SK-N-SH (cell line): Measurements from ENCODE around the gene CCDC60. TPM values are rescaled to one million over a fixed set of nuclear protein-coding genes. Genes with fewer than 3 reads are reported as not detected.

Source experiments
- CTCF ChIA-PET: fragments of 300-600, 350-600 bp; formaldehyde crosslinking; extraction: SDS; loops from one replicate; lab custom pipeline; 2021; lab: Yijun Ruan, JAX
- POLR2A ChIA-PET: fragments of 350-600 bp; sonication (Branson Sonifier 250); formaldehyde crosslinking; extraction: SDS; loops from one replicate; lab custom pipeline; 2020; ENCODE audit warnings: antibody characterized with exemption, inconsistent platforms; lab: Yijun Ruan, JAX
- DNase-seq: peaks from one replicate; pipeline ENCODE4 v3.0.0; 2012
- H2AFZ ChIP-seq: fragments of 200-600 bp; sonication (generic); 2 replicates; pipeline ENCODE4 v1.8.1; 2016; ENCODE audit warnings: antibody characterized with exemption, mild to moderate bottlenecking, low read depth
- H3F3A ChIP-seq: fragments of 200-600 bp; sonication (generic); replicated peaks from 2 replicates; pipeline ENCODE3; 2016; ENCODE audit warnings: antibody characterized with exemption, mild to moderate bottlenecking; ENCODE audit not compliant: insufficient read depth
- H3K27ac ChIP-seq, 2 experiments: fragments of 200-500 bp in 1 of 2; fragments of 200-600 bp in 1 of 2; sonication (Bioruptor generic) in 1 of 2; sonication (generic), shearing (Covaris generic) in 1 of 2; 2 replicates each; pipeline versions ENCODE4 v1.5.1 to v1.6.1; 2014 to 2016; ENCODE audit warnings: low read depth in 2 of 2, inconsistent platforms in 1 of 2, low read length in 1 of 2, mild to moderate bottlenecking in 1 of 2, mixed read lengths in 1 of 2
- H3K27me3 ChIP-seq: fragments of 200-600 bp; sonication (generic), shearing (Covaris generic); 2 replicates; pipeline ENCODE4 v1.6.1; 2016; ENCODE audit warnings: mixed run types; ENCODE audit not compliant: insufficient read depth
- H3K36me3 ChIP-seq, 2 experiments: fragments of 200-500 bp in 1 of 2; fragments of 200-600 bp in 1 of 2; sonication (Bioruptor generic) in 1 of 2; sonication (generic) in 1 of 2; replicated peaks in 1 of 2; 2 replicates each; pipeline versions ENCODE3 to v1.5.1; 2014 to 2016; ENCODE audit warnings: low read length in 1 of 2, mild to moderate bottlenecking in 1 of 2; ENCODE audit not compliant: insufficient read depth in 2 of 2, control insufficient read depth in 1 of 2
- H3K4me1 ChIP-seq, 2 experiments: fragments of 200-500 bp in 1 of 2; fragments of 200-600 bp in 1 of 2; sonication (Bioruptor generic) in 1 of 2; sonication (generic), shearing (Covaris generic) in 1 of 2; 2 replicates each; pipeline versions ENCODE4 v1.5.1 to v1.6.1; 2014 to 2016; ENCODE audit warnings: low read depth in 1 of 2, low read length in 1 of 2, mixed run types in 1 of 2; ENCODE audit not compliant: insufficient read depth in 2 of 2, control insufficient read depth in 1 of 2
- H3K4me2 ChIP-seq: fragments of 200-600 bp; sonication (generic), shearing (Covaris generic); 2 replicates; pipeline ENCODE4 v1.6.1; 2017; ENCODE audit warnings: mixed run types
- H3K4me3 ChIP-seq, 2 experiments: fragments of 200-500 bp in 1 of 2; fragments of 200-600 bp in 1 of 2; sonication (Bioruptor generic) in 1 of 2; sonication (generic), shearing (Covaris generic) in 1 of 2; 2 replicates each; pipeline versions ENCODE4 v1.5.1 to v1.8.1; 2014 to 2016; ENCODE audit warnings: low read depth in 2 of 2, inconsistent platforms in 1 of 2, low read length in 1 of 2, mild to moderate bottlenecking in 1 of 2, mixed read lengths in 1 of 2, moderate library complexity in 1 of 2
- H3K79me2 ChIP-seq: fragments of 200-600 bp; sonication (generic); 2 replicates; pipeline ENCODE4 v1.8.1; 2017; ENCODE audit warnings: mild to moderate bottlenecking; ENCODE audit not compliant: insufficient read depth
- H3K9ac ChIP-seq: fragments of 200-600 bp; sonication (generic); 2 replicates; pipeline ENCODE4 v1.6.1; 2017; ENCODE audit warnings: mixed run types
- H3K9me2 ChIP-seq: fragments of 200-600 bp; sonication (generic); 2 replicates; pipeline ENCODE4 v1.6.1; 2017; ENCODE audit warnings: mixed run types
- H3K9me3 ChIP-seq: fragments of 200-600 bp; sonication (generic); 2 replicates; pipeline ENCODE4 v1.6.1; 2017; ENCODE audit warnings: mixed run types, mild to moderate bottlenecking, moderate library complexity
- H4K20me1 ChIP-seq: fragments of 200-600 bp; sonication (generic); 2 replicates; pipeline ENCODE4 v1.6.1; 2017; ENCODE audit warnings: mild to moderate bottlenecking, mixed run types; ENCODE audit not compliant: insufficient read depth
- CHD2 ChIP-seq: fragments of 150-350 bp; IDR thresholded peaks from 2 replicates; pipeline ENCODE4 v1.6.1; 2018; ENCODE audit warnings: low read length; ENCODE audit not compliant: partially characterized antibody
- FOSL2 ChIP-seq: IDR thresholded peaks from 2 replicates; pipeline ENCODE4 v1.4.0; 2012; ENCODE audit warnings: low read depth, mild to moderate bottlenecking, moderate library complexity, borderline replicate concordance
- FOXJ3 ChIP-seq: sonication (generic); formaldehyde crosslinking; IDR thresholded peaks from 2 replicates; pipeline ENCODE4 v1.5.1; 2020; ENCODE audit warnings: mild to moderate bottlenecking, missing genetic modification reagents
- FOXM1 ChIP-seq: IDR thresholded peaks from 2 replicates; pipeline ENCODE4 v1.4.0; 2012; ENCODE audit warnings: low read depth, mild to moderate bottlenecking
- GATA2 ChIP-seq: sonication (generic); formaldehyde crosslinking; IDR thresholded peaks from 2 replicates; pipeline ENCODE4 v1.5.0; 2020; ENCODE audit warnings: mild to moderate bottlenecking, missing genetic modification reagents
- MAX ChIP-seq: IDR thresholded peaks from 2 replicates; pipeline ENCODE4 v1.4.0; 2012; ENCODE audit warnings: low read depth
- MEF2A ChIP-seq: IDR thresholded peaks from 2 replicates; pipeline ENCODE4 v1.4.0; 2012; ENCODE audit warnings: low read depth, borderline replicate concordance
- NRF1 ChIP-seq: IDR thresholded peaks from 2 replicates; pipeline ENCODE4 v1.6.1; 2012; ENCODE audit warnings: low read depth, mild to moderate bottlenecking, low read length
- POLR2AphosphoS5 ChIP-seq: IDR thresholded peaks from 2 replicates; pipeline ENCODE4 v1.6.1; 2012; ENCODE audit warnings: low read depth, low read length
- RCOR1 ChIP-seq: fragments of 150-350 bp; IDR thresholded peaks from 2 replicates; pipeline ENCODE4 v1.6.1; 2017; ENCODE audit warnings: antibody characterized with exemption, low read length
- REST ChIP-seq: IDR thresholded peaks from 2 replicates; pipeline ENCODE4 v1.6.1; 2012; ENCODE audit warnings: mild to moderate bottlenecking, low read depth, low read length, moderate library complexity
- RFX5 ChIP-seq: IDR thresholded peaks from 2 replicates; pipeline ENCODE4 v1.6.1; 2012; ENCODE audit warnings: mild to moderate bottlenecking, improper control_type of control experiment, low read length
- SIN3A ChIP-seq: IDR thresholded peaks from 2 replicates; pipeline ENCODE4 v1.6.1; 2012; ENCODE audit warnings: low read depth, mild to moderate bottlenecking, low read length, moderate library complexity, borderline replicate concordance
- SMC3 ChIP-seq: IDR thresholded peaks from 2 replicates; pipeline ENCODE4 v1.6.1; 2012; ENCODE audit warnings: low read depth, low read length, improper control_type of control experiment
- TAF1 ChIP-seq: IDR thresholded peaks from 2 replicates; pipeline ENCODE4 v1.6.1; 2012; ENCODE audit warnings: low read depth, mild to moderate bottlenecking, low read length, moderate library complexity, borderline replicate concordance
- TCF12 ChIP-seq: IDR thresholded peaks from 2 replicates; pipeline ENCODE4 v1.4.0; 2012
- USF1 ChIP-seq: IDR thresholded peaks from 2 replicates; pipeline ENCODE4 v1.4.0; 2012; ENCODE audit warnings: low read depth, borderline replicate concordance
- YY1 ChIP-seq: IDR thresholded peaks from 2 replicates; pipeline ENCODE4 v1.4.0; 2012; ENCODE audit warnings: low read depth, mild to moderate bottlenecking
- WGBS: methylation state at CpG from one replicate; pipeline ENCODE4 v1.1.6; 2017; ENCODE audit warnings: low lambda C conversion rate; 5-methylcytosine and 5-hydroxymethylcytosine counted together
- polyA plus RNA-seq, 3 experiments: library from polyadenylated mRNA; depleted of rRNA; stranded (reverse); fragments of >200 nt; gene quantifications; 2 replicates each; pipeline ENCODE4 v1.2.3, GENCODE V29; 2012
- TF ChIP-seq, protein P1 (sequence below): fragments of 200-600 bp; sonication (generic); IDR thresholded peaks from 2 replicates; pipeline ENCODE4 v1.6.1; 2017; ENCODE audit warnings: antibody characterized with exemption, mild to moderate bottlenecking, moderate library complexity
- TF ChIP-seq, protein P2 (sequence below): fragments of 150-350 bp; IDR thresholded peaks from 2 replicates; pipeline ENCODE4 v1.6.1; 2016; ENCODE audit warnings: mild to moderate bottlenecking, low read depth, low read length

The CCDC60 gene
- polyA plus RNA-seq, 1 of the 3 experiments (the other 2 are of a cell fraction), result not detected

GRCh38 chr12:119547001-119547400, 212.5 kb downstream of the CCDC60 start:
- H3K27ac ChIP-seq, result no peak overlapping the region
- no peaks in the 10 kb centered on the region for H3K9me3 ChIP-seq
- CTCF ChIA-PET, result interaction anchor here (0.9 to 13.6 kb wide), 7 partner anchors 50 to 1170 kb away, joined by 3 to 138 read pairs (median 5); partner anchors contain the start of gene SUDS3
- no peaks in the 10 kb centered on the region for H3K27me3 ChIP-seq
- no peaks in the 10 kb centered on the region for H3K79me2 ChIP-seq
- no peak overlapping the region for H3K4me2 ChIP-seq
- DNase-seq, result no peak
- H4K20me1 ChIP-seq, result no peaks in the 10 kb centered on the region
- H3K36me3 ChIP-seq, result no peaks in the 10 kb centered on the region
- POLR2A ChIA-PET, result no interaction called here
- no peaks in the 10 kb centered on the region for H3K9me2 ChIP-seq
- no peak overlapping the region for H2AFZ ChIP-seq
- H3K4me3 ChIP-seq, result no peak overlapping the region
- H3K9ac ChIP-seq, result no peak overlapping the region
- TF ChIP-seq FOSL2 (no peak), MEF2A (no peak), SMC3 (no peak), RCOR1 (no peak), USF1 (no peak), POLR2AphosphoS5 (no peak), CHD2 (no peak)
- TF ChIP-seq, protein P1, sequence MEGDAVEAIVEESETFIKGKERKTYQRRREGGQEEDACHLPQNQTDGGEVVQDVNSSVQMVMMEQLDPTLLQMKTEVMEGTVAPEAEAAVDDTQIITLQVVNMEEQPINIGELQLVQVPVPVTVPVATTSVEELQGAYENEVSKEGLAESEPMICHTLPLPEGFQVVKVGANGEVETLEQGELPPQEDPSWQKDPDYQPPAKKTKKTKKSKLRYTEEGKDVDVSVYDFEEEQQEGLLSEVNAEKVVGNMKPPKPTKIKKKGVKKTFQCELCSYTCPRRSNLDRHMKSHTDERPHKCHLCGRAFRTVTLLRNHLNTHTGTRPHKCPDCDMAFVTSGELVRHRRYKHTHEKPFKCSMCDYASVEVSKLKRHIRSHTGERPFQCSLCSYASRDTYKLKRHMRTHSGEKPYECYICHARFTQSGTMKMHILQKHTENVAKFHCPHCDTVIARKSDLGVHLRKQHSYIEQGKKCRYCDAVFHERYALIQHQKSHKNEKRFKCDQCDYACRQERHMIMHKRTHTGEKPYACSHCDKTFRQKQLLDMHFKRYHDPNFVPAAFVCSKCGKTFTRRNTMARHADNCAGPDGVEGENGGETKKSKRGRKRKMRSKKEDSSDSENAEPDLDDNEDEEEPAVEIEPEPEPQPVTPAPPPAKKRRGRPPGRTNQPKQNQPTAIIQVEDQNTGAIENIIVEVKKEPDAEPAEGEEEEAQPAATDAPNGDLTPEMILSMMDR, result no peak
- WGBS, result 0% methylated on average over 1 of the region's 1 CpG
- H3F3A ChIP-seq, result no peaks in the 10 kb centered on the region
- no peaks in the 10 kb centered on the region for H3K4me1 ChIP-seq

DNA sequence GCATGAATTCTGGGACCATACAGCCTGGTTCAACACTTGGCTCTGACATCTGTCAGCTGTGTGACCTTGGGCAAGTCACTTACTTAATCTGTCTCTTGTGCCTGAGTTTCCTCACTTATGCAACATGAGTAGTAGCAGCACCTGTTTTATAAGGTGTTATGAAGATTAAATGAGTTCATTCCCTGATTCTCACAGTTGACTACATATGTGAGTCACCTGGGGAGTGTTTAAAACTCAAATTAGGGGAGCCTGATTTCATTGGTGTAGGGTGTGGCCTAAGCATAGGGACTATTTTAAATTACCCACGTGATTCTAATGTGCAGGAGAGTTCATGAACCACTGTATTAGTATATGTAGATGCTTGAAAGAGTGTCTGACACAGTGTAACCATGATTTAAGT, 222.3 kb downstream of the CCDC60 start:
- CTCF ChIA-PET, result interaction anchor here (1.7 kb wide), 1 partner anchor 12 kb away, joined by 4 read pairs; no protein-coding TSS in a partner anchor
- no peak for DNase-seq
- POLR2A ChIA-PET, result no interaction called here
- TF ChIP-seq MEF2A (no peak), NRF1 (no peak), TCF12 (no peak), MAX (no peak), TAF1 (no peak), RFX5 (no peak), SIN3A (no peak), FOXJ3 (CRISPR knock-in tag) (no peak), SMC3 (no peak), USF1 (no peak), RCOR1 (no peak), REST (no peak), FOXM1 (no peak), GATA2 (CRISPR knock-in tag) (no peak), YY1 (no peak)
- TF ChIP-seq, protein P2, sequence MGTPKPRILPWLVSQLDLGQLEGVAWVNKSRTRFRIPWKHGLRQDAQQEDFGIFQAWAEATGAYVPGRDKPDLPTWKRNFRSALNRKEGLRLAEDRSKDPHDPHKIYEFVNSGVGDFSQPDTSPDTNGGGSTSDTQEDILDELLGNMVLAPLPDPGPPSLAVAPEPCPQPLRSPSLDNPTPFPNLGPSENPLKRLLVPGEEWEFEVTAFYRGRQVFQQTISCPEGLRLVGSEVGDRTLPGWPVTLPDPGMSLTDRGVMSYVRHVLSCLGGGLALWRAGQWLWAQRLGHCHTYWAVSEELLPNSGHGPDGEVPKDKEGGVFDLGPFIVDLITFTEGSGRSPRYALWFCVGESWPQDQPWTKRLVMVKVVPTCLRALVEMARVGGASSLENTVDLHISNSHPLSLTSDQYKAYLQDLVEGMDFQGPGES, result no peak

More for the DNA sequence above, 222.3 kb downstream of the CCDC60 start:
- Histone ChIP-seq H3K36me3 (no peaks in the 10 kb centered on the region), H3K4me3 (no peak overlapping the region), H3K27ac (no peak overlapping the region), H4K20me1 (no peaks in the 10 kb centered on the region), H3K4me2 (no peak overlapping the region), H3K27me3 (no peaks in the 10 kb centered on the region), H3K9me3 (no peaks in the 10 kb centered on the region), H3K9me2 (no peaks in the 10 kb centered on the region), H3K79me2 (no peaks in the 10 kb centered on the region), H3K9ac (no peak overlapping the region), H3F3A (no peaks in the 10 kb centered on the region), H2AFZ (no peak overlapping the region), H3K4me1 (no peaks in the 10 kb centered on the region)
- WGBS, result 4% methylated on average over 1 of the region's 1 CpG
